Body of pancreas (tissue), 4 donors: Measurements from ENCODE around the gene CPNE2. TPM values are rescaled to one million over a fixed set of nuclear protein-coding genes. Genes with fewer than 3 reads are reported as not detected.

Experiments
- ATAC-seq: fragments of 150-250 bp; one replicate; pipeline ENCODE4 v1.9.1; 2016
- DNase-seq, 4 donors: peaks; one replicate each; pipeline ENCODE4 v3.0.0-alpha.2; 2019
- H3K27ac ChIP-seq, 4 donors: fragments of 200-600 bp; sonication (generic); 1 replicate in 3 of 4; 2 replicates in 1 of 4; pipeline versions ENCODE4 v1.5.1 to v1.6.1; 2016 to 2019; ENCODE audit warnings: mild to moderate bottlenecking in 1 of 4, mixed read lengths in 1 of 4, moderate library complexity in 1 of 4
- H3K27me3 ChIP-seq, 2 donors: fragments of 200-600 bp; sonication (generic); one replicate each; pipeline ENCODE4 v1.6.0; 2016; ENCODE audit warnings: mild to moderate bottlenecking in 1 of 2
- H3K36me3 ChIP-seq, 2 donors: fragments of 200-600 bp; sonication (generic); replicated peaks in 1 of 2; 2 replicates each; pipeline ENCODE4 v1.5.1; 2016; ENCODE audit warnings: low read depth in 2 of 2; ENCODE audit not compliant: insufficient read depth in 1 of 2
- H3K4me1 ChIP-seq: fragments of 200-600 bp; sonication (generic); one replicate; pipeline ENCODE4 v1.6.0; 2016
- H3K4me3 ChIP-seq, 2 donors: fragments of 200-600 bp; sonication (generic); 1 replicate in 1 of 2; 2 replicates in 1 of 2; pipeline ENCODE4 v1.5.1; 2016 to 2019
- H3K9me3 ChIP-seq, 3 donors: fragments of 200-600 bp; sonication (generic); 1 replicate in 2 of 3; 2 replicates in 1 of 3; pipeline ENCODE4 v1.5.1; 2016
- POLR2A ChIP-seq, 3 donors: fragments of 450-650 bp; IDR thresholded peaks; one replicate each; pipeline ENCODE4 v1.6.1; 2016; ENCODE audit warnings: antibody characterized with exemption in 3 of 3, mild to moderate bottlenecking in 2 of 3
- WGBS, 2 donors: methylation state at CpG; one replicate each; pipeline ENCODE4 v1.1.5; 2017; 5-methylcytosine and 5-hydroxymethylcytosine counted together
- intact Hi-C: fragments of 100-400 bp; cut with DNase I; formaldehyde crosslinking; loops from one replicate; pipeline ENCODE4 v1.15.1; 2023
- total RNA-seq, 2 donors: library from RNA; depleted of rRNA; stranded (reverse); fragments of >200 nt; gene quantifications; one replicate each; pipeline ENCODE4 v1.1.0, GENCODE V29; 2016
- TF ChIP-seq, protein P1 (sequence below), 7 experiments: fragments of 450-650 bp in 4 of 7; fragments of 200-600 bp in 3 of 7; sonication (generic) in 3 of 7; IDR thresholded peaks; one replicate each; pipeline ENCODE4 v1.5.1; 2016 to 2019; ENCODE audit warnings: antibody characterized with exemption in 7 of 7

CPNE2 gene
- total RNA-seq, 2 donors from 2014 or later = 8.8 to 16.5 TPM

- no peaks in the 10 kb centered on the region for H3K9me3 ChIP-seq
- DNase-seq (no peak), ATAC-seq (no peak)
- TF ChIP-seq, protein P1, sequence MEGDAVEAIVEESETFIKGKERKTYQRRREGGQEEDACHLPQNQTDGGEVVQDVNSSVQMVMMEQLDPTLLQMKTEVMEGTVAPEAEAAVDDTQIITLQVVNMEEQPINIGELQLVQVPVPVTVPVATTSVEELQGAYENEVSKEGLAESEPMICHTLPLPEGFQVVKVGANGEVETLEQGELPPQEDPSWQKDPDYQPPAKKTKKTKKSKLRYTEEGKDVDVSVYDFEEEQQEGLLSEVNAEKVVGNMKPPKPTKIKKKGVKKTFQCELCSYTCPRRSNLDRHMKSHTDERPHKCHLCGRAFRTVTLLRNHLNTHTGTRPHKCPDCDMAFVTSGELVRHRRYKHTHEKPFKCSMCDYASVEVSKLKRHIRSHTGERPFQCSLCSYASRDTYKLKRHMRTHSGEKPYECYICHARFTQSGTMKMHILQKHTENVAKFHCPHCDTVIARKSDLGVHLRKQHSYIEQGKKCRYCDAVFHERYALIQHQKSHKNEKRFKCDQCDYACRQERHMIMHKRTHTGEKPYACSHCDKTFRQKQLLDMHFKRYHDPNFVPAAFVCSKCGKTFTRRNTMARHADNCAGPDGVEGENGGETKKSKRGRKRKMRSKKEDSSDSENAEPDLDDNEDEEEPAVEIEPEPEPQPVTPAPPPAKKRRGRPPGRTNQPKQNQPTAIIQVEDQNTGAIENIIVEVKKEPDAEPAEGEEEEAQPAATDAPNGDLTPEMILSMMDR (IDR thresholded peaks at IDR 0.05) = no peak
- no peak for TF ChIP-seq POLR2A (IDR thresholded peaks at IDR 0.05)
- no peak overlapping the region for H3K4me3 ChIP-seq
- no peaks in the 10 kb centered on the region for H3K4me1 ChIP-seq
- intact Hi-C loops = no loop called here
- WGBS, 2 donors = 88 to 100% methylated on average over 2 of the region's 2 CpGs
- no peak overlapping the region for H3K27ac ChIP-seq
- H3K36me3 ChIP-seq = no peaks in the 10 kb centered on the region
- no peaks in the 10 kb centered on the region for H3K27me3 ChIP-seq
Observed at GRCh38 chr16:57118461-57119084, 26.2 kb downstream of the CPNE2 start.

DNA sequence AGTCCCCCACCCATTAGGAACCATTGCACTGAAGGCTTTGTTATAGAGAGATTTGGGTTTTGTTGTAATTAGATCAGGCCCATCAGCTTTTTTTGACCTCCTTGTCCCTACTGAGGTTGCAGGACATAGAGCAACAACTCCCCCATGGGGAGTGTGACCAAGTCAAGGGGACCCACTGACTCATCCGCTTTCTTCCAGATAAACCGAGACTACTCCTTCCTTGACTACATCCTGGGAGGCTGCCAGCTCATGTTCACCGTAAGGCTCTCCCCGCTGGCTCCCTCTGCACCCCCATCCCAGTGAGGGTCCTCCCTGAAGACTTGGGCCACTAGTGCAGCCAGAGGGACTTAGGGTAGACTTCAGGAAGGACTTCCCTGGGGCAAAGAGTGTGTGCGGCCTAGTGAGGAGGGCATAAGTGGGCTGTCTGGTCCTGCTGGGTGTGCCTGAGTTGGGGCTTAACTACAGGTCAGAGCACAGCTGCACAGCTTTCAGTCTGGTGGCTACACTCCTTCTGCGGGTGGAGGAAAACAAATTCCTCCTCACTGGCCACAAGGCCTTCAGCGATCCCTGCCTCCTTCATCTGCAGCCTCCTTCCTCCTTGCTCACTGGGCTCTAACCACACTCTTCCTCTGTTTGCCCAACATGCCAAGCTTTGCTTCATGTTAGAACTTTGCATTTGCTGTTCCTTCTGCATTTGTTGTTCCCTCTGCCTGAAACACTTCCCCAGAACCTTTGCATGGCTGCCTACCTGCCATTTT, 31.0 kb downstream of the CPNE2 start:
- no peaks in the 10 kb centered on the region for H3K36me3 ChIP-seq
- H3K4me3 ChIP-seq = no peak overlapping the region
- H3K9me3 ChIP-seq = no peaks in the 10 kb centered on the region
- intact Hi-C loops = no loop called here
- H3K27ac ChIP-seq = no peak overlapping the region
- 86 to 90% methylated on average over 6 to 7 of the region's 7 CpGs for WGBS, 2 donors
- no peaks in the 10 kb centered on the region for H3K4me1 ChIP-seq
- TF ChIP-seq POLR2A (IDR thresholded peaks at IDR 0.05) = no peak
- ATAC-seq (no peak), DNase-seq (no peak)
- H3K27me3 ChIP-seq = no peaks in the 10 kb centered on the region

- ATAC-seq = no peak
- Histone ChIP-seq H3K27me3 (no peaks in the 10 kb centered on the region), H3K9me3 (no peaks in the 10 kb centered on the region), H3K4me3 (no peak overlapping the region), H3K36me3 (no peaks in the 10 kb centered on the region), H3K27ac (no peak overlapping the region), H3K4me1 (no peaks in the 10 kb centered on the region)
- WGBS, 2 donors = 77 to 81% methylated on average over 9 to 11 of the region's 11 CpGs
- TF ChIP-seq, protein P1 (IDR thresholded peaks at IDR 0.05) = no peak
- no peak for TF ChIP-seq POLR2A (IDR thresholded peaks at IDR 0.05)
- no peak for DNase-seq
- intact Hi-C loops = no loop called here
Observed at GRCh38 chr16:57123974-57124674, 31.7 kb downstream of the CPNE2 start.

GRCh38 chr16:57125376-57125775, 33.0 kb downstream of the CPNE2 start:
- intact Hi-C loops = no loop called here
- ATAC-seq (no peak), DNase-seq (no peak)
- H3K4me3 ChIP-seq = no peak overlapping the region
- H3K27ac ChIP-seq = no peak overlapping the region
- no peaks in the 10 kb centered on the region for H3K4me1 ChIP-seq
- TF ChIP-seq, protein P1 (IDR thresholded peaks at IDR 0.05) = no peak
- TF ChIP-seq POLR2A (IDR thresholded peaks at IDR 0.05) = no peak
- no peaks in the 10 kb centered on the region for H3K36me3 ChIP-seq
- WGBS, 2 donors = 91 to 94% methylated on average over 4 of the region's 4 CpGs
- no peaks in the 10 kb centered on the region for H3K27me3 ChIP-seq
- H3K9me3 ChIP-seq = no peaks in the 10 kb centered on the region

- Histone ChIP-seq H3K27ac (no peak overlapping the region), H3K9me3 (no peaks in the 10 kb centered on the region), H3K36me3 (no peaks in the 10 kb centered on the region), H3K4me3 (no peak overlapping the region), H3K27me3 (no peaks in the 10 kb centered on the region), H3K4me1 (no peaks in the 10 kb centered on the region)
- DNase-seq = no peak
- WGBS, 2 donors = 98 to 100% methylated on average over 4 of the region's 4 CpGs
- ATAC-seq = no peak
- TF ChIP-seq, protein P1 (IDR thresholded peaks at IDR 0.05) = no peak
- TF ChIP-seq POLR2A (IDR thresholded peaks at IDR 0.05) = no peak
- intact Hi-C loops = no loop called here
Observed at GRCh38 chr16:57125969-57126368, 33.6 kb downstream of the CPNE2 start.
